NCI-H1105 treated with DMSO at 0.1 percent for 48 hours (cell line): ENCODE measurements around the gene NCOA4.
"Not testable (repeated sequence)": the region's sequence is repeated elsewhere in the genome, so short reads cannot be mapped to it uniquely, and the experiment has no call there.

Experiments
- DNase-seq: peaks from one replicate; lab custom pipeline; 2025; lab: John Stamatoyannopoulos, UW

NCOA4 gene

DNA sequence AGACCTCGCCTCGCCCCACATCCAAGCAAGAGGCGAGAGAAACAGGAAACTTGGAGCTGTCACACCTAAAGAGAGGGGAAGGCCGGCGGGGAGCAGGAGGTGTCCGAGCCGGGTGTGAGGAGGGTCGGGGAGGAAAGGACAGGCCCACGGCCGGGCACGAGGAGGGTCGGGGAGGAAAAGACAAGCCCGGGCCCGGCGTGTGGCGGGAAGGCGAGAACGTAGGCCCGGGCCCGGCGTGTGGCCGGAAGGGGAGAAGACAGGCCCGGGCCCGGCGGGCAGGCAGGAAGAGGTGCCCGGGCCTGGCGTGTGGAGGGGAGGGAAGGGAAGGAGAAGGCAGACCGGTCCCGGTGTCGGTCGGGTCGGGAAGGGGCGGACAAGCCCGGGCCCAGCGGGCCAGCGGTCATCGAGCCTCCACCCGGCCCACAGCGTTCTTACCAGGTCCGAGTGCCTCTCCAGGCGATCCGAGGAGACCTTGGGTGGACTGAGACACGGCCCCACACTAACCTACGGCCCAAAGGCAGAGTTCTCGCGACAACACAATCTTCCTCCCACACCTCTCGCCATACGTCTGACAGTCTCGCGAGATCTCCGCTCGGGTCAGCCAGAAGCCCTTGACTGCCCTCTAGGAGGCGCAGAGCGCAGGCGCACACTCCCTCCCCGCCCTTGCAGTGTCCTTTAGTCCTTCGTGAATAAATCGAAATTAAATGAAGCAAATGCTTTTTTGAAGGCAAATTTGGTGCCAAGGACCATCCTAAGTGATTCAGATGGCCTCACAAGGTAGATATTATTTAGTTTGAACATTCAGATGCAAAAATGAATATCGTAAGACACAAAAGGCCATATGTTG is at the start of gene NCOA4:
Gene NCOA4, minus strand, starts transcription at position 533 of the 847 bp plus-strand sequence. CDS start 13,943 bp downstream, outside the sequence.
- DNase-seq: peak; percentile 87

DNA sequence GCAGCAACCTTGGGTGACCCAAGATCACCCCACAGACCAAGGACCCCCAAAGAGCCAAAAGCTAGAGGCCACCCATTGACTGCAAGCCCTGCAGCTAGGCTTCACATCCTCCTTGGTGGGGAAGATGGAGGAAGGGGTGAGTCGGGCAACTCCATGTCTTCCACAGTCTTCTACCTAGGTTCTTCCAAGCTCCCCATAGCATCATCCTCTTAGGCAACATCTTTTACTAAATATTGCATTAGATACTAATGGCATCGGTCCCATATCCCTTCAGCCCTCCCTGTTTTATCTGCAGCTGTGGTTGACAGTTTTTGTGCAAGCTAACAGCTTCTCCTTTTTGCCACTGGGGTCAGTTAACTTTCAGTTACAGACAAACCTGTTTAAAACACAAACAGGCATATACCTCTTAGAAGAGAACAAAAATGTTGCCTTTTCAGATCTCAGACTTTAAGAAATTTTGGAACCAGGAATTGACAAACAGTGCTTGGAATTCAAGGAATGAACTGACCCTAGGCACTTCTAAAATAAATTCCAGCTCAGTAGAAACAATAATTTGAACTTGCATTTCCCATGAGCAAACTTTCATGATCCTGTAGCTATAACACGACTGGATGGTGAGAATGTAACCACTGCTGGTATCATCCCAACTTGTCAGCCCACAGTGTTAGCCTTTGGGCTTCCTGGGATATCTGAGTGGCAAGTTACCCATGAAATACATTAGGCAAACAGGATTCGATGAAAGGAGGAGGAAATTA is 49.6 kb upstream of the NCOA4 start:
- no peak for DNase-seq

DNA sequence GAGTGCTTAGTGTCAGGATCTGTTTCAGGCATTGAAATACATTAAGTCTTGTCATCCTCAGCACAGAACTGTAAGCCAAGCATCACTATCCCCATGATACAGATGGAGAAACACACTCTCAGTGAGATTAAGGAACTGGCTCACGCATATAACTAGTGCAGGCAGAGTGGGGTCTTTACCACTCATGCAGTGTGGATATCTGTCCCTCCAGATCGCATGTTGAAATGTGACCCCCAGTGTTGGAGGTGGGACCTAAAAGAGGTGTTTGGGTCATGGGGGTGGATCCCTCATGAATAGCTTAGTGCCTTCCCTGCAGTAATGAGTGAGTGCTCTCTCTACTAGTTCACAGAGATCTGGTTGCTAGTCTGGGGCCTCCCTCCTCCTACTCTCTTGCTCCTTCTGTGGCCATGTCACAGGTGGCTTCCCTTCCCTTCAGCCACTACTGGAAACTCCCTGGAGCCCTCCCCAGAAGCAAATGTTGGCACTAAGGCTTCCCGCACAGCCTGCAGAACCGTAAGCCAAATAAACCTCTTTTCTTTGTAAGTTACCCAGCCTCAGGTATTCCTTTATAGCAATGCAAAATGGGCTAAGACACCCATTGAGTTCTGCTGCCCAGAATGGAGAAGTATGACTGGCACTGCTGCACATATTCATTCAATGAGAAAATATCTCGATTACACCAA is 47.4 kb upstream of the NCOA4 start:
- DNase-seq: no peak

- DNase-seq: no peak
These were observed 46.7 kb upstream of the NCOA4 start for GRCh38 chr10:46077141-46077554.

DNA sequence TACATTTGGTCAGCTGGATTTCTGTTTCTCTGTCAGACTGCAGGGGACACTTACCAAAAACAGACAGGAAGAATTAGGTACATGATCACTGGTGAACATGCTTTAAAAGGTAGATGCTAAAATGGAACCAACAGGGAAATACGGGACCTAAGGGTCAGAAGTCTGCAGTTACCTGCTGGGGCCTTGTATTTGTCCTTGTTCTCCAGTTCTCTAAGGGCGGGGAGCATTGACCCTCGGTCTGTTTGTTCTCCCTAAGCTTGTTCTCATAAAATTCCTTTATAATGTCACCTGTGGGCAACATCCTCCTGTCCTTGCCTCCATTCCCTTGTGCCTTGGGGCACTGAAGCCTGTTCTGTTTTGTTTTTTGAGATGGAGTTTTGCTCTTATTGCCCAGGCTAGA is 45.4 kb upstream of the NCOA4 start:
- no peak for DNase-seq

DNA sequence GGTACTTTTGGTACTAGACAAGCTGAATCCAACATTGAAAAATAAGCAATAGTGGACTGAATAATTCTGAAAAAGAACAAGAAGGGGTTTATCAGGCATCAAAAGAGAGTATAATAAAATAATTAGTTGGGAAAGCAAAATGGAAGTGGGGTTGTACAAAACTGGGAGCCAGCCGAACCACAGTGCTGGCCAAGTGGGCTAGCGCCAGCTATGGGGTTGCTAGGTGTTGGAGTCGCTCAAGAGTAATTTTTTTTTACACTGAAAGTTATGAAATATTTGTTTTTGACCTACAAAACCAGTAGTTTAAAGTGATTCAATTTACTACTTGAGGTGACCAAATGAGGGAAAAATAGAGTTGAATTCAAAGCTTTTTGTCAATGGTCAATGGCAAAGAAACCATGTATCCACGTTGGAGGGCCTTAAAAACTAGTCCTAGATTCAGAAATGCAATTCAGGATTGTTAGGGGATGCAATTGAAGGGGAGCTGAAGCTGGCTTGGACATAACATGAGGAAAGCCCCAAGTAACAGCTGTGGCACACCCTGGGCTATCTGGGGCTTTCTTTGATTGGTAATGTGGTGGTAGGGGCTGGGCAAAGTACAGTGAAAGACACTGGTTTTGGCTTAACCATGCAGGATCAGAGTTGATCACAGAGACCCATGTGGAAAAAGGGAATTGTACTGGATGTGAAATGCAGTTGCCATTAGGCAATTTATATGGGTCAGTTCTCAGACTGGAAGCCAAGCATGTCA is 43.9 kb upstream of the NCOA4 start:
- DNase-seq: no peak

- no peak for DNase-seq
These were observed 43.1 kb upstream of the NCOA4 start for GRCh38 chr10:46073564-46073963.

DNA sequence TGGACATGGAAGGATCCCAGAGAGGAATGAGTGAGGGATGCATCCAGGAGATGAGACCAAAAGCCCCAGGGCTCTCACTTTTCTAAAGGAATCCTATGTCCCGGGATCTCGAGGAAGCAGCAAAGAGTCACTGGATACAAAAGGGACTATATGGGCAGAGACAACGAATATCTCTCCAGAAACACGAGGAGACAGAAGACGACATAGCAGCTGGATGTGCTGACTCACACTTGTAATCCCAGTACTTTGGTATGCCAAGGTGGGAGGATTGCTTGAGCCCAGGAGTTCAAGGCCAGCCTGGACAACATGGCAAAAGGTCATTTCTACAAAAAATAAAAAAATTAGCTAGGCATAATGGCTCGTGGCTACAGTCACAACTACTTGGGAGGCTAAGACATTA is 40.3 kb upstream of the NCOA4 start:
- DNase-seq: no peak

DNA sequence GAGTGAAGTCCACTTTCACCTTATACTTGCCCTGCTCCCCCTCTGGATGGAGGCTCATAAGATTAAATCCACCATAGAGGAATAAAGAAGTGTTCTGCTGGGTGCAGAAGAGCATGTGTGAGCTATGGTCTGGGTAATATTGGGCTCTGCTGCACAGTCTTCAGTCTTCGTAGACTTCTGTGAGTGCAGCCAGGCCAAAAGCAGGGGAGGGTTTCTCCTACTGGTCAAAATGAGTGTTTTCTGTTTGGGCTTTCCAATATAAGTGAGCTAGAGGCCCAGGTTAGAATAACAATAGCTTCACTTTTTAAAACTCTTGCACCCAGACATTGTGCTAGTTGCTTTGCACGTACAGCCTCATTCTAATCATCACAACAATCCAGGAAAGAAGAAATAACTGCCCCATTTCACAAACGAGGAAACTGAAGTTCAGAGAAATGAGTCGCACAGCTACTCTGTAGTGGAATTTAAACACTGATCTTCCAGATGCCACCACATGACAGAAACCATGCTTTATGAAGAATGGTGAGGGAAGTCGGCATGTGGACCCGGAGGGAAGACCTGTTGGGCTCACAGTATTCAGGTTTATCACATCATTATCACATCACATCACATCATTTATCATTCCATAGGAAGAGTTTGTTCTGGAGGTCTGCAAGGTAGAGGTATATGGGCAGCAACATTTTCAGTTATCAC is 39.5 kb upstream of the NCOA4 start:
- no peak for DNase-seq

- no peak for DNase-seq
These were observed 38.5 kb upstream of the NCOA4 start for GRCh38 chr10:46068905-46069304.

- no peak for DNase-seq
These were observed 37.7 kb upstream of the NCOA4 start for GRCh38 chr10:46068117-46068516.

DNA sequence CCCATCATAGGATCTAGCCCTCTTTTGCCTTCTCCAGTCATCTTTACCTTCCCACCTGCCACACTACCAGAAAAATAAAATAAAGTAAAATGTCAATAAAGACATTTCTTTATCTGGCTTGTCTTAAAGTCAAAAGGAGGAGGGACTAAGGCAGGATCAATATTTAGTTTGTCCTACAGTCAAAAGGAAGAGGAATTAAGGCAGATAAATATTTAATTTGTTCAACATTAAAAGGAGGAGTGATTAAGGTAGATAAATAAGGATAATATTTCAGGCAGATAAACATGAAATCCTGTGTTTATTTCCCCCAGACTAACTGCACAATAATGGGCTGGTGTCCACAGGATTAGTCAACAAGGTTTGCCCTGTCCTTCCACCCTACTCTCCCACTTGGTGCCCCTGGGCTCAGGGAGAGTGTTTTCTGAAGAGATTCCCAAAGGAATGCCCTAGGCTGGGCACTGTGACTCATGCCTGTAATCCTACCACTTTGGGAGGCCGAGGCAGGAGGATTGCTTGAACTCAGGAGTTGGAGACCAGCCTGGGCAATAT is 33.9 kb upstream of the NCOA4 start:
- no peak for DNase-seq

DNA sequence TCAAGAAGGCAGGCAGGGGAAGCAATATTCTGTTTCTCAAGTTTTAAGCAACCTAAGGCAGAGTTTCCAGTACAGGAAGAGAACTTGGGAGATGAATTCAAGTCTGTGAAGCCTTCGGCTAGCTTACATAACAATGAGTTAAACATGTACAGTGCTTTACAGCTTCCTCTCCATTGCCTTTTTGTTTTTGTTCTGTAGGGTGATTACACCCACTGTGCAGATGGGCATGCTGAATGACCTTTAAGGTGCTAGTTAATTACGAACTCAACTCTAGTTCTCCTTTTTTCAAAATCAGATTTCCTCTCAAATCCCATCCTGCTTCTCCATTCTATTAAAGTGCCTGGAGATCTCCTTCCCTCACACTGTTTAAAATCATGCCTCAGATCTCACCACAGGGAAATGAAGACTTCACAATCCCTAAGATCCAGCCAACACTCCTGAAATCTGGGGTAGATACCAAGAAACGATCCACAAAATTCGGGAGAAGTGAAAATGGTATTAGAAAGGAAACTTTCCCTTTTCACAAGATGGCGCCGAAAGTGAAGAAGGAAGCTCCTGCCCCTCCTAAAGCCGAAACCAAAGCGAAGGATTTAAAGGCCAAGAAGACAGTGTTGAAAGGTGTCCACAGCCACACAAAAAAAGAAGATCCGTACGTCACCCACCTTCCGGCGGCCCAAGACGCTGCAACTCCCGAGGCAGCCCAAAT is 32.5 kb upstream of the NCOA4 start:
- DNase-seq: no peak

GRCh38 chr10:46060706-46061105 is 30.3 kb upstream of the NCOA4 start:
- no peak for DNase-seq

- not testable (repeated sequence) for DNase-seq
These were observed 27.5 kb upstream of the NCOA4 start for GRCh38 chr10:46057927-46058326.

GRCh38 chr10:46057038-46057437 is 26.6 kb upstream of the NCOA4 start:
- no peak for DNase-seq

DNA sequence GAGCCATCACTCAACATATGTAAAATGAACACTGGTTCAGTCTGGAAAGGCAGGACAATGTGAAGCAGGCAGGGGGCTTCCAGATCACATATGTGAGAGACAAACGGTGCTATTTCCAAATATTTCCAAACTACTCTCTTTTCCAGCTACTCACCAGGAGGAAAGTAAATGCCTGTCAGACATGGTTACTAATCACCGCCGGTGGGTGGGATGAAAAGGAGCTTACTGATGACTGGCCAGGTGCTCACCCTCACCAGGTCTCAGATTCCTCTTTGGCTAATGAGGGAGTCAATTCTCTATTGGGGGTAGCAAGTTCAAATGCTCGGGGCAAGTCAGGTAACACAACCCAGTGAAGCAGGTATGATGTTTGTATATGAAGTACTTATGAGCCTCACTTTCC is 25.3 kb upstream of the NCOA4 start:
- DNase-seq: no peak

GRCh38 chr10:46053534-46054434 is 23.4 kb upstream of the NCOA4 start:
- DNase-seq: no peak

- no peak for DNase-seq
These were observed 22.5 kb upstream of the NCOA4 start for GRCh38 chr10:46052791-46053375.
